ENCODE results near the gene ITFG1.
"Not testable (repeated sequence)": the region's sequence is repeated elsewhere in the genome, so short reads cannot be mapped to it uniquely, and the experiment has no call there.

Gene ITFG1

DNA sequence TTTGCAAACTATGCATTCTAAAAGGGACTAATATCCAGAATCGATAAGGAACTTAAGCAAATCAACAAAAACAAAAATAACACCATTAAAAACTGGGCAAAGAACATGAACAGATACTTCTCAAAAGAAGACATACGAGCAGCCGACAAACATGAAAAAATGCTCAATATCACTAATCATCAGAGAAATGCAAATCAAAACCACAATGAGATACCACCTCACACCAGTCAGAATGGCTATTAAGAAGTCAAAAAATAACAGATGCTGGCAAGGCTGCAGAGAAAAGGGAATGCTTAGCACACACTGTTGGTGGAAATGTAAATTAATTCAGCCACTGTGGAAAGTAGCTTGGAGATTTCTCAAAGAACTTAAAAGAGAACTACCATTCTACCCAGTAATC is 130.3 kb downstream of the ITFG1 start:
- DNase-seq (ENCODE audit: low read depth, low spot score): not testable (repeated sequence)

- DNase-seq (ENCODE audit: low read depth, low spot score): not testable (repeated sequence)
These were observed 136.6 kb downstream of the ITFG1 start for GRCh38 chr16:47324309-47324708.

- no peak for DNase-seq (ENCODE audit: low read depth, low spot score)
These were observed 137.6 kb downstream of the ITFG1 start for GRCh38 chr16:47323241-47323640.

DNA sequence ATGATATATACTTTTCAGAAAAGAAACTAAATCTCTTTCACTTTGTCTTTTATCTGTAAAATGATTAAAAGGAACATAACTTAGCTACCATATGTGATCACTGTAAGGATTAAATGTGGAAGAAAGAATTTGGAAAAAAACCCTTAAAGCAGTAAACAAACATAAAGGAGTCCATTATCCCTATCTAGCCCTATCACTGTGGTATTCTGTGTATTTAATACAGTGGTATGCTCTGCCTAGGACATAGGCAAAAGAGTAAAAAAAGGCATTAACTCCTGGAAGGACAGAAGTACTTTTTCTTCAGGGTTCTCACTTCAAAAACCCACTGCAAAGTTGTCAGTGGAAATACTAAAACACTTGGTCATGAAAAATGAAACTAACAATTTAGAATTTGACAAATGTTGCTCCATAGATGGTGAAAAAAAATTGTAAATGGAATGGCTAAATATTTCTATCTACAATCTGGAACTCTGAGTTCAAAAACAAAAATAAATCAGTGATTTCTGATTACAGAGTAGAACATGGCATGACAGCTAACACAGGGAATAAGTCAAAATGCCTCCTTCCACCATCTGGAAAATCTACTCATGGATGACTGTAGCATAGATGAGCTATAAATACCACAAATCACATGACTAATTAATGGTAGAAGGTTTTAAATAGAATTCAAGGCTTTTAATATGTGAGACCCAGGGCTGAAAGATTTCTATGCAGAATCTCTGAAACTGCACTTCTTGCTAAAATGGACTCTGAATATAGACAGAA is 140.1 kb downstream of the ITFG1 start:
- no peak for DNase-seq (ENCODE audit: low read depth, low spot score)

- DNase-seq (ENCODE audit: low read depth, low spot score): no peak
These were observed 143.2 kb downstream of the ITFG1 start for GRCh38 chr16:47317465-47318240.

DNA sequence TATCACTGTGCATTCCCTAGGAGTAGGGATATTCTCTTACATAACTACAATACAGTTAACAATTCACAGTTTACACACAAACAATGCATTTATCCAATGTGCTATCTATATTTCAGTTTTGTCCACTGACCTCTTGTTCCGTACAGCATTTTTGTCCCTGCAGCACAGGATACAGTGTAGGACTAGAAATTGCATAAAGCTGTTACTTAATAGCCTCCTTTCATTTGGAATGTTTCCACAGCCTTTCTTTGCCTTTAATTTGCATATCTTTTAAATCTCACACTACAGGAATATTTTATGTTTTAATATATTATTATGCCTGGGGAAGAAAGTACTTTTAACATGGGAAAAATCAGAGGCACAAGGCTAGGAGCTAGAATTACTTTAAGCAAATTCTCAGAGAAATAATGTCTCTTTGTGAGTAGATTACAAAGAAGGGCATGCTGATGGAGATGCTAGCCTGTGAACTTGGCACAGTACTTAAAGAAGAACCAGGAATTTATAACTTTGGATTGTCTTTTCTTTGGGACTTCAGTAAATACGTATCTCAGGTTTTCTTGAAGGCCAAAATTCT is 144.3 kb downstream of the ITFG1 start:
- DNase-seq (ENCODE audit: low read depth, low spot score): no peak

GRCh38 chr16:47311738-47312505 is 148.9 kb downstream of the ITFG1 start:
- no peak for DNase-seq (ENCODE audit: low read depth, low spot score)

- DNase-seq (ENCODE audit: low read depth, low spot score): no peak
These were observed 150.1 kb downstream of the ITFG1 start for GRCh38 chr16:47310792-47311211.

DNA sequence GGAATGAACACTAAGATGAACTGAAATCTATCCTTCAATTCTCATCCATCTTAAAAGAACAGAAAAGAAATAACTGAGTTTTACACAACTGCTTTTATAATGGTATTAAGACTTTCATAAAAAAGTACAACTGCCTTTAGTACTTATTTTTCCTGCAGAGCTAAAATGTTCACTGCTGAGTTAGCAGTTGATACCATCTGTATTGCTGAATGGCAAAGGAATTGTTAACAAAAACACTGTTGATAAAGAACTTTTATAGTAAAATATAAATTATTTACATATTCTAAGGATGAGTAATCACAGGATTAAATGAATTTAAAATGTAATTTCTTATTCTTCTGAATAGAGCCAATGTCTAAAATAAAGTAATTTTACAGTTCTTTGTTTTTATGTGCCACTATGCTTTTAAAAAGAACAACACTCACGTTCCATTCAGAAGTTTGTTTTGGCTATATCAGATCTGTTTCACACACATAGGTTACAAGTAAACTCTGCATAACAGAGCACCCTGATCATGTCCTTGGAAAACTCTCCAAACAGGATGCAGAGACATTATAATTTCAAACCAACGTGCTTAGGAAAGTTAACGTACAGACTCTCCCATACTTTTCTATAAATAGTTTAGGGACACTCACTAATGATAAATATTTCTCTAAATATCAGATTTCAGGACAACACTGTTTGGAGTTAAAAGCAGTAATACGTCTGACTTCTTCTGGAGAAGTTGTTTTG is 151.1 kb downstream of the ITFG1 start:
- DNase-seq (ENCODE audit: low read depth, low spot score): no peak

GRCh38 chr16:47308601-47309000 is 152.3 kb downstream of the ITFG1 start:
- no peak for DNase-seq (ENCODE audit: low read depth, low spot score)

DNA sequence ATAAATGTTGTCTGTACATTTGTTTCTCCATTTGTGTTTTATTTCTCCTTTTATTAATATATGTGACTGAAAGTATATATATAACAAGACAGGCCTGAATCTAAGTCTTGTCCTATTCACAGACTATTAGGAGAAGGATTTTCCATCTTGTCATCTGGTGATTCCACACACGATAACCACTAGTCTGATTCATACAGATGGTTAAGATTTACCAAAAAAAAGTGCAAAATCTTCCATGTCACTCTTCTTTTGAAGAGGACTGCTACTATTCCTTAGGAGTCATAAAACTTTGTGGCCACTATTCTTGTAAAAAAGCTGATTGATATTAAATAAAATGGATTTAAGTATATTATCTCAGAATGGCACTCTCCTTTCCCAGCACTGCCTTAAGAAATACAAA is 156.3 kb downstream of the ITFG1 start:
- DNase-seq (ENCODE audit: low read depth, low spot score): no peak

DNA sequence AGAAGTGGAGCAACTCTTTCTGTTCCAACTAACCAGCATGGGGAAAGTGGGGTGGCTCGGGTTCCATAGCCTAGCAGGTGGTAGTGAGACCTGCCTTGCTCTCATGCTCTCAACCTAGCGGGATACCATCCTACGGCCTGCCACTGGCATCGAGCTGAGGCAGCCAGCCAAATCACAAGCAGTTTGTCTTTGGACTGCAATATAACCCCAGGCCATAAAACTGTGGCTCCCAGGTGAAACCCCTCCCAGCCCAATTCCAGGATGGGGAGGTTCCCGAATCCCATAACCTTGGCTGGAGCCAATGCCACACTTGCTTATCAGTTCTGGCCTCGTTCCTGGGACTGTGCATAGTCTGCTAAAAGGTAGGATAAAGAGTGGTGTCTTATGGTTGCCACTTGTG is 161.3 kb downstream of the ITFG1 start:
- no peak for DNase-seq (ENCODE audit: low read depth, low spot score)

DNA sequence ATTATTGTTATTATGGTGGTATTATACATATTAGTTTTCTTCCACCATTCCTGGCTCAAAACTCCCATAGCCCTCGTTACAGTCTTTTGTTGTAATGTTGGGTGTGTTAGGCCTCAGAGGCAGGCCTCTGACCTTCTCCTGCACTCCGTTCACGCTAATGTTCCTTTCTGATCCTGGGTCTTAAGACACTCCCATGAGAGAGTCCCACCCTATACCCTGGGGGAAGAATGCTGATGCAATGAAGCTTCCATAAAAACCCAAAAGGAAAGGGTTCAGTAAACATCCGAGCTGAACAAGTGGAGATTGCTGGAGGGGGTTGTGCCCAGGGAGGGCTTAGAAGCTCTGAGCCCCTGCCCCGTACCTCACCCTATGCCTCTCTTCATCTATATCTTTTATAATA is 175.9 kb downstream of the ITFG1 start:
- no peak for DNase-seq (ENCODE audit: low read depth, low spot score)

DNA sequence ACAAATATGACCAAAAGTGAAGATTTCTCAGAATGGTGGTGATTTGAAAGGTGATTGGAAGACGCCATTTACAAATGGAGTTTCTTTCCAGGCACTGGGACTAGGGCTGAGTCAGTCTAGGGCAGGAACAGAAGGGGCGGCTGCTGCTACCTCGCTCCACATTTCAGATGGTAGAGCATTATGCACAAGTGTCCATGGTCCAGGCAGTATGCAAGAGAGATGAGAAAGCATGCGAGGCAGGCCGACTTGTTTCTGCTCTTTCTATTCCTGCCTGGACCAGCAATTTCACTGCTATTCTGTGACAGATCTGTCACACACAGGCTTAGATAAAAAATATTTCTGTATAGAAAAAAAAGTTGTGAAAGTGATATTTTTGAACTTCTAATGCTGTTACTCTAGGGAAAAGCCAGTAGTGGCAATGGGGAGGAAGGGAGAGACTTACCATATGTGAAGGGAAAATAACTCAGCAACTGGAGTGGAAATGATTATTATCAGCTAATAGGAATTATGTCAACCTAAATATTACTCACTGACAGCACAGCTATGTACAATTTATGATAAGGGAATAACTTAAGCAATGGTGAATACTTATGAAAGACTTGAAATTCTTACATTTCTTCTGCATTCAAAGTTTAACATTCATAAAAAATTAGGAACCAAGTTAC is 182.4 kb downstream of the ITFG1 start:
- no peak for DNase-seq (ENCODE audit: low read depth, low spot score)

DNA sequence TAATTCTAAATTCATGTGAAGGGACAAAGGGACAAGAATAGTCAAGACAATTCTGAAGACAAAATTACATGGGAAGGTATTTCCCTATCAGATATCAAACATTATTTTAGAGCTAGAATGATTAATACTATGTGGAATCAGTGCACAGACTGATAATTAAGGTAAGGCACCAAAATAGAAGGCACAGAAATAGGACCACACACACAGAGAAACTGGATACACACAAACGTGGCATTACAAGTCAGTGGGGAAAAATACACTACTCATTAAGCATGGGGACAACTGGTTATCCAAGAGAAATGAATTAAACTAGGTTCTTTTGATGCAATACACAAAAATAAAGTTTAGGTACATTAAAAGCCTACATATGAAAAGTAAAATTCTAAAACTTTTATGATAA is 184.3 kb downstream of the ITFG1 start:
- DNase-seq (ENCODE audit: low read depth, low spot score): no peak

DNA sequence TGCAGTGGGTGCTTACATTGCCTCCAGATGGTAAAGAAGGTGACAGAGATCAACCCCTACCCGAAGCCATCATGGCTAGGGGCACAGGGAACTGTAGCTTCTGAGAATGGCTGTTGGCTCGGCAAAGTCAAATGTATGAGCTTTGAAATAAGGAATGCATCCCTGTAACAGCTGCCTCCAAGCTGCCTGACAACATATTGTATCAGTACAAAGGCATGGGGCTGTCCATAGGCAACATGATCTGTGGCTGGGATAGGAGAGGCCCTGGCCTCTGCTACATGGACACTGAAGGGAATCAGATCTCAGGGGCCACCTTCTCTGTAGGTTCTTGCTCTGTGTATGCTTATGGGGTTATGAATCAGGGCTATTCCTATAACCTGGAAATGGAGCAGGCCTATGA is 197.9 kb downstream of the ITFG1 start:
- DNase-seq (ENCODE audit: low read depth, low spot score): no peak

GRCh38 chr16:47260503-47260902 is 200.4 kb downstream of the ITFG1 start:
- no peak for DNase-seq (ENCODE audit: low read depth, low spot score)

DNA sequence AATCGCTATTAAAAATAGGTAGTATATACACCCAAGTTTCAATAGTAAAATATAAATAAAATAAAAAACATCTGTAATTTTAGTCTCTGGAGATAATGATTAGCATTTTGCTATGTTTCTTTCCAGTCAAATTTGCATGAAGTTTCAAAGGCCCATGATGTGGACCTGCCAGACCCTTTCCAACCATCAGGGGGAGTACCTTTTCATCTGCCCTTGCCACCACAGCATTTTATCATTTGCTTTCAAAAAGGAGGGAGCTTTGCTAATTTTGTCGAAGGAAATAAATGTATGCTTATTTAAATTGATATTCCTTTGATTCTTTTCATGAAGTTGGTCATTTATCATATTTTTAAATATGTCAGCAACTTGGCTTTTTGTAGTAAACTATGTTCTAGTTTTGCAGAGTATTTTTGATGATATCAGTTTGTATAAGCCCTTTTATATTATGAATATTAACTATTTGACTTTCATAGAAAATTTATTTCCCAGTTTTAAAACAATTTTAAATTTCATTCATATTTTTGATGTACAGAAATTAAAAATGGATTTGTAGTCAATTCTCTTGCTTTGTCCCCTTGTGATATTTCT is 201.9 kb downstream of the ITFG1 start:
- DNase-seq (ENCODE audit: low read depth, low spot score): no peak

DNA sequence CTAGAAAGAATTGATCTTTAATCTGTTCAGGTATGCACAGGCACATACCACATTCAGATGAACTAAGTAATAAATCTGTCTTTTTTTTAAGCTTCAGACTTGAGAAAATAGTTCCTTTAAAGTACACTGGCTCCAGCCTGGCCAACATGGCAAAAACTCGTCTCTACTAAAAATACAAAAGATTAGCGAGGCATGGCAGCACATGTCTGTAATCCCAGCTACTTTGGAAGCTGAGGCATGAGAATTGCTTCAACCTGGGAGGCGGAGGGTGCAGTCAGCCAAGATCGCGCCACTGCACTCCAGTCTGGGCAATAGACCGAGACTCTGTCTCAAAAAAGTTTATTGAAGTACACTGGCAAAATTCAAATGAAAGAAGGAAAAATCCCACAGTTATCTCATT is 206.1 kb downstream of the ITFG1 start:
- DNase-seq (ENCODE audit: low read depth, low spot score): no peak

DNA sequence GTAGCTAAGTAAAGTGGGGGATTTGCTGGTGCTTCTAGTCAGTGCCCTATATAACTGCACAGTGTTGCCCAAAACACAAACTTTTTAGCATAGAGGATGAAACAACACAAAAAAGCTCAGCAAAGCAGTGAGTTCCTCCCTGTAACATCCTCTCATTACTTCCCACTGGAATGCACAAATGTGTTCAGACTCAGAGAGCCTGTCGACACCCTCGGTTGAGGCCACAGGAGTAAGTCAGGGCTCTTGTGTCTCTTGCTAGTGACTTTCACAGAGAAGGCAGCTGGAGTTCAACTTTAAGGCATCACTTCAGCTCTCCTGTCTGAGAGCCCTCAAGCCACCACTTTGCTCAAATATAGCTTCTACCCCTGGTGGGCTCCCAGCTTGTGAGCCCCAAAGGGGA is 209.9 kb downstream of the ITFG1 start:
- DNase-seq (ENCODE audit: low read depth, low spot score): no peak

Measured in activated naive CD8-positive, alpha-beta T cell treated with anti-CD3 and anti-CD28 coated beads, Interleukin-2, amount 50 U/mL, for 16 hours (primary cell).